ENCODE measurements around the gene PPP1CC.

DNA sequence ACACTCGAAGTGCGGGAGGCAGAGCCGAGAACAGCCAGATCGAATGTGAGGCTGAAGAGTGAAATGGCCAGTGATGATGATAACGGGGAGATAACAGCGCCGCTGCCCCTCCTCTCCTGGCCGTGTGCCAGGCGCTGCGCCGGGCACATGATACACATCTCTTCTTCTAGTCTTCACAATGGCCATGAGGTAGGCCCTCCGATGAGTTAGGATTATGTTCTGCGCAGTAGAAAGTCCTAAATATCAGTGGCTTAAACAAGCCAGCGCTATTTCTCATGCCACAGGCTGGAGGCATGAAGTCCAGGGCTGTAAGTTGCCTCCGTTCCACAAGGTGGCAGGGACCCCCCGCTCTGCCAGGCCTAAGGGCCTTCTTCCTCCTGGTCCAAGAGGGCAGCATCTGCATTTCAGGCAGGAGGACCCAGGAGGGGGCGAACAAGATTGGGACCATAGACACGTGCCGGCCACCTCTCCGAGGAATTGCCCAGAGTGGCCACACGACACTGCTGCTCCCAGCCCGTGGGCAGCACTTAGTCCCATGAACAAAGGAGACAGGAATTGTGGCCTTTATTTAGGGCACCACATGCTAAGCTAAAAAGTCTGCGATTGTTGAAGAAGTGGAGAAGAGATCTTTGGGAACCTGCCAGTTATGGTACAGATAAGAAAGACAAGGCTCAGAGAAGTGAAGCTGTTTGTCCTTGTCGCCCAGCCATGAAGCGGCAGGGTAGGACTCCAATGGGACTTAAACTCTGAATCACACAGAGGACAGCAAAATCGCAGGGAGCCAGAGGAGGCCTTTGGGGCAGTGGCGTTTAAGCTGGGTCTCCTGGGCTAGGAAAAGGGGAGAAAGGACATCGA lies 42.9 kb downstream of the PPP1CC start:
- TF ChIP-seq POLR2A (IDR thresholded peaks at IDR 0.05; ENCODE audit: low read length): no peak
- TF ChIP-seq GATA1 (IDR thresholded peaks at IDR 0.05; ENCODE audit: low read depth, low read length): no peak
